Calu3 (cell line): Measurements from ENCODE around the gene PPP1CB. TPM values are rescaled to one million over a fixed set of nuclear protein-coding genes. Genes with fewer than 3 reads are reported as not detected.

Experiments
- BruUV-seq: library from RNA; stranded (reverse); fragments of 400-500 nt; replicated peaks from 2 replicates; lab custom pipeline; 2021; lab: Mats Ljungman, UMichigan
- CTCF ChIA-PET: fragments of 300-600 bp; sonication (Branson Sonifier 250); formaldehyde crosslinking; loops from one replicate; lab custom pipeline; 2022; ENCODE audit warnings: antibody characterized with exemption; lab: Charles Lee
- DNase-seq: peaks from one replicate; pipeline ENCODE4 v3.0.0; 2022
- H3K27ac Mint-ChIP-seq: one replicate; pipeline ENCODE4 v1.8.0; 2022; ENCODE audit warnings: mixed read lengths; ENCODE audit not compliant: unreplicated experiment
- H3K27me3 Mint-ChIP-seq: one replicate; pipeline ENCODE4 v1.8.0; 2022; ENCODE audit warnings: mixed read lengths; ENCODE audit not compliant: unreplicated experiment
- H3K36me3 Mint-ChIP-seq: one replicate; pipeline ENCODE4 v1.8.0; 2022; ENCODE audit warnings: mild to moderate bottlenecking, moderate library complexity, mixed read lengths; ENCODE audit not compliant: insufficient read depth, unreplicated experiment
- H3K4me1 Mint-ChIP-seq: one replicate; pipeline ENCODE4 v1.8.0; 2022; ENCODE audit warnings: mild to moderate bottlenecking, low read depth, mixed read lengths; ENCODE audit not compliant: unreplicated experiment
- H3K4me3 Mint-ChIP-seq: one replicate; pipeline ENCODE4 v1.8.0; 2022; ENCODE audit warnings: mild to moderate bottlenecking, low read depth, moderate library complexity, mixed read lengths; ENCODE audit not compliant: unreplicated experiment
- H3K9me3 Mint-ChIP-seq: one replicate; pipeline ENCODE4 v1.8.0; 2022; ENCODE audit warnings: low read depth, mixed read lengths; ENCODE audit not compliant: unreplicated experiment
- intact Hi-C: fragments of 100-400 bp; cut with micrococcal nuclease; formaldehyde crosslinking; loops from one replicate; pipeline ENCODE4 v1.10.0; 2022; ENCODE audit not compliant: unreplicated experiment
- total RNA-seq: library from RNA; stranded (reverse); gene quantifications from 2 replicates; pipeline ENCODE4 v1.2.3, GENCODE V29; 2022
- TF ChIP-seq, protein P1 (sequence below): fragments of 200-600 bp; IDR thresholded peaks from one replicate; pipeline ENCODE4 v1.8.0; 2022; ENCODE audit warnings: antibody characterized with exemption; ENCODE audit not compliant: unreplicated experiment

Gene PPP1CB
- total RNA-seq, 1 experiment from 2014 or later: 218 TPM

DNA sequence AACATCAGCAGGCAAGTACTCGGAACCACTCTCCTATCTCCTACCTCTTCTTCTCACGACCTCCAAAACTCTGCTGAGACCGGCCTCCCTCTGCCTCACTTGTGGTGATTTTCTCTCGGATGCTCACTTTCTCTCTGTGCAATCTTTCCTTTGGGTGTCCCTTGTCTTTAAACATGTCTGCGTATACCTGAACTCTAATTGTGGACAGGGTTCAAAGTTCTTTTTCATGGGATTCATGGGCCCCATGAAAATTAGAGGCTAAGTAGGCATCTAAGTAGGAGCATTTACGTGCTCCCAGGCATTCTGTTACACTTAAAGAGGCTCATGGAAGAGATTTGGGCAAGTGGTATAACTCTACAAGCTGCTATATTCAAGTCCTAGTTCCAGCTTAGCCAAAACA is 2.1 kb upstream of the PPP1CB start:
- no TSS peak for BruUV-seq
- intact Hi-C loops: no loop called here
- TF ChIP-seq, protein P1, sequence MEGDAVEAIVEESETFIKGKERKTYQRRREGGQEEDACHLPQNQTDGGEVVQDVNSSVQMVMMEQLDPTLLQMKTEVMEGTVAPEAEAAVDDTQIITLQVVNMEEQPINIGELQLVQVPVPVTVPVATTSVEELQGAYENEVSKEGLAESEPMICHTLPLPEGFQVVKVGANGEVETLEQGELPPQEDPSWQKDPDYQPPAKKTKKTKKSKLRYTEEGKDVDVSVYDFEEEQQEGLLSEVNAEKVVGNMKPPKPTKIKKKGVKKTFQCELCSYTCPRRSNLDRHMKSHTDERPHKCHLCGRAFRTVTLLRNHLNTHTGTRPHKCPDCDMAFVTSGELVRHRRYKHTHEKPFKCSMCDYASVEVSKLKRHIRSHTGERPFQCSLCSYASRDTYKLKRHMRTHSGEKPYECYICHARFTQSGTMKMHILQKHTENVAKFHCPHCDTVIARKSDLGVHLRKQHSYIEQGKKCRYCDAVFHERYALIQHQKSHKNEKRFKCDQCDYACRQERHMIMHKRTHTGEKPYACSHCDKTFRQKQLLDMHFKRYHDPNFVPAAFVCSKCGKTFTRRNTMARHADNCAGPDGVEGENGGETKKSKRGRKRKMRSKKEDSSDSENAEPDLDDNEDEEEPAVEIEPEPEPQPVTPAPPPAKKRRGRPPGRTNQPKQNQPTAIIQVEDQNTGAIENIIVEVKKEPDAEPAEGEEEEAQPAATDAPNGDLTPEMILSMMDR: no peak
- CTCF ChIA-PET: interaction anchor here (0.7 kb wide), 1 partner anchor 155 kb away, joined by 3 read pairs; no protein-coding TSS in a partner anchor
- Mint-ChIP-seq H3K36me3 (peaks cover 39% of the 10 kb centered on the region), H3K27me3 (no peaks in the 10 kb centered on the region), H3K27ac (no peak overlapping the region), H3K4me1 (peaks cover 33% of the 10 kb centered on the region), H3K4me3 (no peak overlapping the region), H3K9me3 (no peaks in the 10 kb centered on the region)
- no peak for DNase-seq

GRCh38 chr2:28750316-28751251 is 1.0 kb upstream of the PPP1CB start:
- peak; percentile 6 for DNase-seq
- CTCF ChIA-PET: interaction anchor here (0.5 to 4.0 kb wide), 7 partner anchors 88 to 156 kb away, joined by 3 to 33 read pairs (median 4); no protein-coding TSS in a partner anchor
- TF ChIP-seq, protein P1: no peak
- intact Hi-C loops: no loop called here
- Mint-ChIP-seq H3K36me3 (peaks cover 50% of the 10 kb centered on the region), H3K4me3 (peak overlapping the region; percentile 93), H3K27ac (peak overlapping the region; percentile 97), H3K4me1 (peaks cover 31% of the 10 kb centered on the region), H3K9me3 (no peaks in the 10 kb centered on the region), H3K27me3 (no peaks in the 10 kb centered on the region)
- BruUV-seq: TSS peak; percentile 85

DNA sequence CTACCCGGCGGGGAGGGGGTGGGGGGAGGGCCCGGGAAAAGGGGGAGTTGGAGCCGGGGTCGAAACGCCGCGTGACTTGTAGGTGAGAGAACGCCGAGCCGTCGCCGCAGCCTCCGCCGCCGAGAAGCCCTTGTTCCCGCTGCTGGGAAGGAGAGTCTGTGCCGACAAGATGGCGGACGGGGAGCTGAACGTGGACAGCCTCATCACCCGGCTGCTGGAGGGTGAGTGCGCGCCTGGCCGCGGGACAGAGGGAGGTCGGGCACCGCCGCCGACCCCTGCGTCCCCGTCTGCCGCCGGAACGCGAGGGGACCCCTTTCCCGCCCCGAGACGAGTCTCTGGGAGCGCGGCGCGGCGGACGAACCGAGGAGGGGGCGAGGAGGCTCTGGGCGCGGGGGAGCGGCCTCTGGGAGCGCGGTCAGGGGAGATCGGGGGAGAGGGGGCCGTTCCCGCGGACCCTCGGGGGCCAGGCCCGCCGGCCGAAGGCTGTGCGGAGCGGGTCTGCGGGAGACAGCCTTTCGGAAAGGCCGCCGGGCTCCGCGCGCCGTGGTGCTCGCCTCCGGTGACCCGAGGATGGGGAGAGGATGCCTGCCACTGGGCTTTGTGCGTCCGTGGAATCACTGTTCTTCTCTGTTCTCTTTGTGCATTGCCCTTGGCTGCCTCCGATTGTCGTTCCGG is 463 bp downstream of the PPP1CB start:
- TF ChIP-seq, protein P1: no peak

More for the DNA sequence above, 463 bp downstream of the PPP1CB start:
- H3K27me3 Mint-ChIP-seq: no peaks in the 10 kb centered on the region
- H3K4me3 Mint-ChIP-seq: peak overlapping the region; percentile 93
- intact Hi-C loops: loop anchor here (2.0 kb wide), 1 partner anchor 89 kb away; no protein-coding TSS in a partner anchor
- DNase-seq: no peak
- CTCF ChIA-PET: interaction anchor here (0.6 to 4.0 kb wide), 8 partner anchors 89 to 1265 kb away, joined by 3 to 33 read pairs (median 4); no protein-coding TSS in a partner anchor
- H3K4me1 Mint-ChIP-seq: peaks cover 46% of the 10 kb centered on the region
- BruUV-seq: no TSS peak
- H3K27ac Mint-ChIP-seq: peak overlapping the region; percentile 97
- no peaks in the 10 kb centered on the region for H3K9me3 Mint-ChIP-seq
- H3K36me3 Mint-ChIP-seq: peaks cover 58% of the 10 kb centered on the region
